Fibroblast of villous mesenchyme (primary cell): ENCODE data around the gene THAP6. TPM values are rescaled to one million over a fixed set of nuclear protein-coding genes. Genes with fewer than 3 reads are reported as not detected.
"Not testable (repeated sequence)": the region's sequence is repeated elsewhere in the genome, so short reads cannot be mapped to it uniquely, and the experiment has no call there.

Source experiments
- DNase-seq: peaks from one replicate; pipeline ENCODE4 v3.0.0-alpha.2; 2010; ENCODE audit warnings: low read depth
- H3K4me3 ChIP-seq: 2 replicates; pipeline ENCODE4 v1.5.1; 2011; ENCODE audit warnings: low read depth, mild to moderate bottlenecking, low read length
- CTCF ChIP-seq: IDR thresholded peaks from 2 replicates; pipeline ENCODE4 v1.5.1; 2012; ENCODE audit warnings: low read depth, mild to moderate bottlenecking, low read length; ENCODE audit not compliant: insufficient read depth
- total RNA-seq: library from RNA; depleted of rRNA; stranded (reverse); fragments of >200 nt; gene quantifications from 2 replicates; pipeline ENCODE4 v1.2.3, GENCODE V29; 2012

Gene THAP6
- total RNA-seq, 1 donor: 18.1 TPM

DNA sequence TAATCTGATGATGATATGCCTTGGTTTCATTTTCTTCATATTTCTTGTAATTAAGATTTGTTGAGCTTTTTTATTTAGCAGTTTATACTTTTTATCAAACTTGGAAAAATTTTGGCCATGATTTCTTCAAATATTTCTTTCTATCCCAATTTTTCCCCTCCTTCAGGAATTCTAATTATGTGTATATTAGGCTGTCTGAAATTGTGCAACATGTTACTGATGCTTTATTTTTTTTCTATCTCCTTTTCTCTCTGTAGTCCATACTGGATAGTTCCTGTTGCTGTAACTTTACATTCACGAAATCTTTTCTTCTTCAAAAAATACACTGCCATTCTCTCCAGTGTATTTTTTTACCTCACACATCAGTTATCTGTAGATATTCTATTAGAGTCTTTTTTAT is 10.8 kb downstream of the THAP6 start:
- TF ChIP-seq CTCF: no peak
- H3K4me3 ChIP-seq: no peak overlapping the region
- DNase-seq: no peak

DNA sequence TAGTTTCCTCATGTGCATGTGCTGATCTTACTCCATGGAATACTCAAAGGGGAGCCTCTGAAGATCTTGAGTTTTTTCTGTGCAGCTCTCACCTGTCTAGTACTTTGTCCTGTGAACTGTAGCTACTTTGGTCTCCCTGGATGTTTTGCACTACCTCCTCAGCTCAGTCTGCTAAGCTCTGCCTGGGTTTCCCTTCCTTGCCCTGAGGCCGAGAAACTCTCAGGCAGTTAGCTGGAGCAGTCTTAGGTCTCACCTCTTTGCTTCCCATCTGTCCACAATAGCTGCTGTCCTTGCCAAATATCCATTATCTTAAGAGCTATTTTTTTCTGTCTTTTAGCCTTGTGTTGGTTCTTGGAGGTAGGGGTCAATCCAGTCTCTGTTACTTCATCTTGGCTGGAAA is 11.6 kb downstream of the THAP6 start:
- no peak for DNase-seq
- H3K4me3 ChIP-seq: no peak overlapping the region
- TF ChIP-seq CTCF: no peak

- no peak overlapping the region for H3K4me3 ChIP-seq
- TF ChIP-seq CTCF: no peak
- no peak for DNase-seq
These were observed 13.2 kb downstream of the THAP6 start for GRCh38 chr4:75527482-75527881.

DNA sequence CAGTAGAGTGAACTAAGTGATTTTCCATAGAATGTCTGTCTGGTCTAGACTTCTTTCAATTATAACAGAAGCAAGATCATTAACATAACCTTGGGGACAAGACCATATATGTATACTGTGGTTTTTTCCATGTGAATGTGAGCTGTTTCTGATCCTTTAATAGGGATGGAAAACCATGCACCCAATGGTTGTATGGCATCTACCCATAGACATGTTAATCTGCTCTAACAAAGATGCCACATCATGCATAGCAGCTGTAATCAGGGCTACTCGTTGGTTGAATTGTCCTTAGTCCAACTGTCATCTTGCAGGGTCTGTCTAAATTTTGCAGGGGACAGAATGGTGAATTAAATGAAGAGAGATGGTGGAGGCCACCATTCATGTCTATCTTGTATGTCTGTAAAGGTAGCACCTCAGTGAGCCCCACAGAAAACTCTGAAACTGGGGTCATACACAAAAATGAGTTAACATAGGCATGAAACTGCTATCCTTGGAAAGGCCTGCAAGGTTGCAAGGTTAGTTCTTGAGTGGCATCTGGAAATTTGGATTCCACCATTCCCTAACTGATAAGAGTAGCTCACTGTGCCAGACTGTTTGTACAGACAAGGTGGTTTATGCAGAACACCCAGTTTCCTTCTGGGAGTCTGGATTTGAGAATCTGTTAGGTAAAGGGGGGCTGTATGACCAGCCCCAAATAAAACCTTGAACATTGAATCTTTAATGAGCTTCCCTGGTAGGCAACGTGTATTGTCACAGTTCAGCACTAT is 16.5 kb downstream of the THAP6 start:
- no peak overlapping the region for H3K4me3 ChIP-seq
- no peak for TF ChIP-seq CTCF
- no peak for DNase-seq

DNA sequence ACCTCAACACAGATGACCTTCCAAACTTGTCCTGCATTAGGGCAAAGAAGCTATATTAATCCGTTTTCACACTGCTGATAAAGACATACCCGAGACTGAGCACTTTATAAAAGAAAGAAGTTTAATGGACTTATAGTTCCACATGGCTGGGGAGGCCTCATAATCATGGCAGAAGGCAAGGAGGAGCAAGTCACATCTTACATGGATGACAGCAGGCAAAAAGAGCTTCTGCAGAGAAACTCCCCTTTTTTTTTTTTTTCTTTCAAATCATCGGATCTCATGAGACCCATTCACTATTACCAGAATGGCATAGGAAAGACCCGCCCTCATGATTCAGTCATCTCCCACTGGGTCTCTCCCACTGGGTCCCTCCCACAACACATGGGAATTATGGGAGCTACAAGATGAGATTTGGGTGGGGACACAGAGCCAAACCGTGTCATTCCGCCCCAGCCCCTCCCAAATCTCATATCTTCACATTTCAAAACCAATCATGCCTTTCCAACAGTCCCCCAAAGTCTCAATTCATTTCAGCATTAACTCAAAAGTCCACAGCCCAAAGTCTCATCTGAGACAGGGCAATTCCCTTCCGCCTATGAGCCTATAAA is 17.4 kb downstream of the THAP6 start:
- not testable (repeated sequence) for DNase-seq, H3K4me3 ChIP-seq

GRCh38 chr4:75533339-75533887 is 19.1 kb downstream of the THAP6 start:
- H3K4me3 ChIP-seq, DNase-seq: not testable (repeated sequence)

GRCh38 chr4:75533926-75534325 is 19.7 kb downstream of the THAP6 start:
- H3K4me3 ChIP-seq, DNase-seq: not testable (repeated sequence)

- not testable (repeated sequence) for H3K4me3 ChIP-seq, DNase-seq
These were observed 23.0 kb downstream of the THAP6 start for GRCh38 chr4:75537308-75537707.

DNA sequence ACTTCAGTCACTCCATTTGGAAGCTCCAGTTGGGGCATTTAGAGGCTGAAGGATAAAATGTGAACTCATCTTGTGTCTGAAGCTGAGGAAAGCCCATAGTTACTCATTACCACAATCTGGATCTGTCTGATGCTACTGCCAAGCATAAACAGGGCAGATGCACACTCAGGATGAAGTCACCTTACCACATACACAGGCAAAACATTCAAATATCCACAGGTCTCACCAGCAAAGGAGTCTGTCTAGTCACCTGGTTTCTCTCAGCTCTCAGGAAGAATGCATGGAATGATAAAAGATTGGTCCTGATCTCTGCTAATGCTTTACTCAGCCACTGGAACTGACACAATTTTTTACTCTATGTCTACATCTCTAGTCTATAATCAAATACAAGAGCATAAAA is 28.6 kb downstream of the THAP6 start:
- DNase-seq: peak; percentile 24
- no peak for TF ChIP-seq CTCF
- H3K4me3 ChIP-seq: no peak overlapping the region

- H3K4me3 ChIP-seq: not testable (repeated sequence)
- peak; percentile 47 for DNase-seq
These were observed 29.9 kb downstream of the THAP6 start for GRCh38 chr4:75544220-75544619.
